Stimulated activated CD8-positive, alpha-beta memory T cell treated with anti-CD3 and anti-CD28 coated beads, Interleukin-4, amount 100 ng/mL, for 4 hours (primary cell): ENCODE data around the gene CMBL.
"Not testable (repeated sequence)": the region's sequence is repeated elsewhere in the genome, so short reads cannot be mapped to it uniquely, and the experiment has no call there.

Source experiments
- DNase-seq, 2 donors: peaks; one replicate each; pipeline ENCODE4 v3.0.0-alpha.2; 2020; ENCODE audit warnings: low read depth in 2 of 2, low spot score in 1 of 2

Gene CMBL

DNA sequence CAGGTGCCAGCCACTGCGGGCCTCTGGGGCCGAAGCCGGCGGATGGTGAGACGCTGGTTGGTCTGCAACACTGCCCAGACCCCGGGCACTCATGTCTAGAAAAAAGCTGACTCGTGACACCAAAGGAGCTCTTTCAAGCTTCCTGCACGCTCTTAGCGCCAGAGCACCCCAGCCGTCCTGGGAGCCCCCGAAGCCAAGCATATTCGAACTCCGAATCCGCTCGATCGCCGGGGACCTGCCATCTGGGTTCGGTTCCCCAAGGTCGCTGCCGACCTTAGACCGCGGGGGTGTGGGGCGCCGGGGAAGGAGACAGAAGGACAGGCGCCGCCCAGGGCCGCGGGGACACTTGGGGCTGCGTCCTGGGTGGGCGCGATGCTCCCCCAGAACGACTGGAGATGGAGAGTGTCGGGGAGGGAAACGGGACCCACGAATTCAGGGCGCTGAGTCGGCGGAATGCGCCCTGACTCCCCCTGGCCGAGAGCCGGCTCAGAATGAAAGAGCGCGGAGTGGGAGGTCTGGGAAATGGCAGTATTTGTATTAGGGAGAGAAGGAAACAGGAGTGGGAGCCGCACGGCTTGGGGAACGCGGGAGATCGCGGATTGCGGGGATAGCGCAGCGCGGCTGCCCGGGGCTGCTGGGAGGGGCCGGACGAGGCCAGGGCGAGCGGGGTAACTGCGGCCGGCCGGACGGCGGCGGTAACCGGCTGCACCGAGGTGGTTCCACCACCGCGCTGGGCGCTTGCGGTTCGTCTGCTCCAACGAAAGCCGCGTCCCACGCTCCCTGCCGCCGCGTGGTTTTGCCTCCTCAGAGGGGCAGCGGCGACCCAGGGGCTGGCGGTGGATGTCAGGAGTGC is 25.7 kb upstream of the CMBL start:
- no peak for DNase-seq

DNA sequence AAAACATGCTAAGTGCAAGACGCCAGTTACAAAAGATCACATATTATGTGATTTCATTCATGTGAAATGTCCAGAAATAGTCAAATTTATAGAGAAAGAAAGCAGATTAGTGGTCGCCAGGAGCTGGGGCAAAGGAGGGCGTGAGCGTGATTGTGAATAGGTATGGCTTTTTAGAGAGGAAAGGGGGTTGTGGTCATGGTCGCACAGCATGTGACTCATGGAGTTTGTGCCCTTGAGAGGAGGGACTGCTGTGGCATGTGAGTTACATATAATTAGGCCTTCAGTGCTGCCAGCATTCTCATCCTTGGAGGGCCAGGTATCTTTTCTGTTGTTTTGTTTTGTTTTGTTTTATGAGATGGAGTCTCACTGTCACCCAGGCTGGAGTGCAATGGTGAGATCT is 24.6 kb upstream of the CMBL start:
- DNase-seq, result no peak

DNA sequence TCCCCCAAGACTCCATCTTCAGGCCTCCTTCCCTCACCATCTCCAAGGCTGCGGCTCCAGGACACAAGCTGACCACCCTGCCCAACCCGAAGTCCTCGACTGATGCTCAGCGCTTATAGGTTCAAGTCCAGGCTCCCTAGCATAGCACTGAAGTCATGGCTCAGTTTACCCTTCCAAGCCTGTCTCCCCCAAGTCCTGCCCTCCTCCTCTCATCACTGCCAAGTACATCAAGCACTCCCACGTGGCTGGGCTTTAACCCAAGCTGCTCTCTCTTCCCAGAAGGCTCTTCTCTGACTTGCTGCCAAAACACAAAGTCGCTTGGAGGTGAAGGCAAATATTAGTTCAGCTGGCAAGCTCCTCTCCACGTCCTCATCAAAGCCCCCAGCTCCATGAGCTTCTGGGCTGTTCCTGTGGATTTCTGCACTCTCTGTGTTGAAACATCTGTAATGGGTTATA is 23.7 kb upstream of the CMBL start:
- DNase-seq, result no peak

DNA sequence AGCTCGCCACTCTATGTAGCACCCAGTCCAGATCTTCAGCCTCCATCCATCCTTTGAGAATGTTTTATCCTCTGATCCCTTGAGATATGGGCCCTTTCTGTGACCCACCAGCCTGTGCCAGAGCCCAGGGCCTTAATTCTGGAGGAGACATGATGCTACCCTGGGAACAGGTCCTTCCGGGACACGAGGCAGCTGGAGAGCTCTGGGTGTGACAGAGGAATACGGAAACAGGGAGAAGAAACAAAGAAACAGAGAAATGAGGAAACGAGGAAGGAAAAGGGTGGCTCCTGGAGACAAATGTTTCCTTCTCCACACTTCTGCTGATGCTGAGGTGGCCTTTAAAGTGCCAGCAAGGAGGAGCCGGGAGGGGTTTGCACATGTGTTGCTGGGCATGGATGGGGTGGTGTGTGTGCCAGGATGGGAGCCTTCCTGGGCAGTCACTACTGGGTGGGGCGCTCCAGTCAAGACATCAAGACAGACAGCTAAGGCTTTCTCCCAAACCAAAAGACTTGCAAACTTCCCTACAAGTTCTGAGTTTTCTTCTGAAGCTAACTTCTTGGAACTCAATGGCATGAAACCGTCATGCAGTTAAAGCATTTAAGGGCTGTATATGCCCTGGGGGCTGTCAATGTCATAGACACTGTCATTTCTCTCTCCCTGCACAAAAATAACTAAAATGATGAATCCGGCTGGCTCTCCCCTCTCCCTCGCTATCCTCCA is 23.0 kb upstream of the CMBL start:
- no peak for DNase-seq

DNA sequence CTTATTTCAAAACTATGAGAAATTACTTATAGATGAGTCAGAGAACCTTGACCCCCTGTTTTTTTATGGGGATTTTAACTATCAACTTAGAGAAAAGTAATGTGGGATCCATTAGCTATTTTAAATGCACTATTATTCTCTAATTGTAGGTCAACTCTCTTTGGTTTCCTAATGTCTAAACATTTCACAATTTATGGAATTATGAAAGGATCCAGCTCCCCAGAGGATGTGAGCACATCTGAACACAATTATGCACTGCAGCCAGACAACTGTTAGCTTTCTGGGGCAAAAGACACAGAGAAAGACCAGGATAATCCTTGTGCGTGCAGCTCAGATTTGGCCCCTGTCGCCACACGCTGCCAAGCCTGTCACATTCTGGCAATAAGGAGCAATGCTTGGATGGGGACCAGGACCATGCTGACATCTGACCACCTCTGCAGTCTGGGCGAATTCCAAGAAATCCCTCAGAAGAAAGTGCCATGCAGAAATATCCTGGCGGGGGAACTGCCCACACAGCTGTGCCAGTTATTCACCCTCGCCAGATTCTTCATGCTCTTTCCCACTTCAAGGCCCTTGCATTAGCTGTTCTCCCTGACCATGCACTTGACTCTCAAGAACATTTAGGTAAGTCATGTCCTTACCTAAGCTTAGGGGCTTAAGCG is 22.2 kb upstream of the CMBL start:
- no peak for DNase-seq

DNA sequence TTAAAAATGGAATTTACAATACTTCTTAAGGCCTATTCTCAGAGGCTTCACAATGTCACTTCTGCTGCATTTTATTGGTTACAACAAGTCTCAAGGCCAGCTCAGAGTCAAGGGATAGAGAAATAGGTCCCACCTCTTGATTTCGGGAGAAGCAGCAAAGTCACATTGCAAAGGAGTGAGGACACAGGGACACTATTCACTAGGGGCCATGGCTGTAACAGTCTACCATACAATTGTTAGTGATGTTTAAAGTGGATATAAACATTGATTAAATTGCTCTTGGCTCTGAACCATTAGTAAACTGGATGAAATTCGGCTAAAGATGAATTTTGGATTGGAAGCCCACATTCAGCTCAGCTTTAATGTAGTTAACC is 21.7 kb upstream of the CMBL start:
- DNase-seq, result no peak

DNA sequence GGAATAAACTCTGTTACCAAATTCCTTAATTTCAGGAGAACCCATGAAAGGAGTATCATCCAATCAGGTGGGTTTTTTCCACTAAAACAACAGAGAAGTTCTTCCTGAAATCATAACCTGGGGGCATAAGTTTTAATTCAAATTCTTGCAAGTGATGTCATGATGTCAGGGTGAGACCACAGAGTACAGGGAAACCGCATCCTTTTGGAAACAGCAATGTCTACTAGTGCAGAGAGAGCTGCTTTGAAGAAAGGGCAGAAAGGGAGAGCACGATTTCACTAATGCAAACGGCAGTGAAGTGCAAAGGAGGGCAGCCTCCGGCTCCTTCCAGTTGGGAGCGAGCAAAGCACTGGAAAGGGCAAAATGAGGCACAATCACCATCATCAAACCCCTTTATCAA is 20.6 kb upstream of the CMBL start:
- no peak for DNase-seq

DNA sequence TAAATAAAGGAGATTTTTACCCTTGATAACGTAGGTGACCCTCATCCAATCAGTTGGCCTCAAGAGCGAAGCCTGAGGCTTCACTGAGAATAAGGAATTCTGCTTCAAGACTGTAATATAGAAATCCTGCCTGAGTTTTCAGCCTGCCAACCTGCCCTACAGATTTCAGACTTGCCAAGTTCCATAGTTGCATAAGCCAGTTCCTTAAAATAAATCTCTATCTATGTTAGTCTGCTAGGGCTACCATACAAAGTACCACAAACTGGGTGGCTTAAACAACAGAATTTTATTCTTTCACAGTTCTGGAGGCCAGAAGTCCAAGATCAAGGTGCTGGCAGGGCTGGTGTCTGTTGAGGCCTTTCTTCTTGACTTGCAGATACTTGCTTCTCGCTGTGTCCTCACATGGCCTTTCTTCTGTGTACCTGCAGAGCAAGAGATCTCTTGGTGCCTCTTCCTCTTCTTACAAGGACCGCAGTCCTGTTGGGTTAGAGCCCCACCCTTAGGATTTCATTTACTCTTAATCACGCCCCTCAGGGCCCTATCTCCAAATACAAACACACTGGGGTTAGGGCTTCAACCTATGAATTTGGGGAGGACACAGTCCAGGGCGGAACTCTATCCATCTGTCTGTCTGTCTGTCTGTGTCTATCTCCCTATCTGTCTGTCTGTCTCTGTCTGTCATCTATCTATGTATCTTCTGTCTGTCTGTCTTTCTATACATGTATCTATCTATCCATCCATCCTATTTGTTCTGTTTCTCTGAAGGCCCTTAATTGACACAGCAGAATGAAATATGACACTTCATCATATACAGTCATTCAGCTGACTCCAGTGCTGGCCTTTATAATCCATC is 17.0 kb upstream of the CMBL start:
- no peak for DNase-seq

DNA sequence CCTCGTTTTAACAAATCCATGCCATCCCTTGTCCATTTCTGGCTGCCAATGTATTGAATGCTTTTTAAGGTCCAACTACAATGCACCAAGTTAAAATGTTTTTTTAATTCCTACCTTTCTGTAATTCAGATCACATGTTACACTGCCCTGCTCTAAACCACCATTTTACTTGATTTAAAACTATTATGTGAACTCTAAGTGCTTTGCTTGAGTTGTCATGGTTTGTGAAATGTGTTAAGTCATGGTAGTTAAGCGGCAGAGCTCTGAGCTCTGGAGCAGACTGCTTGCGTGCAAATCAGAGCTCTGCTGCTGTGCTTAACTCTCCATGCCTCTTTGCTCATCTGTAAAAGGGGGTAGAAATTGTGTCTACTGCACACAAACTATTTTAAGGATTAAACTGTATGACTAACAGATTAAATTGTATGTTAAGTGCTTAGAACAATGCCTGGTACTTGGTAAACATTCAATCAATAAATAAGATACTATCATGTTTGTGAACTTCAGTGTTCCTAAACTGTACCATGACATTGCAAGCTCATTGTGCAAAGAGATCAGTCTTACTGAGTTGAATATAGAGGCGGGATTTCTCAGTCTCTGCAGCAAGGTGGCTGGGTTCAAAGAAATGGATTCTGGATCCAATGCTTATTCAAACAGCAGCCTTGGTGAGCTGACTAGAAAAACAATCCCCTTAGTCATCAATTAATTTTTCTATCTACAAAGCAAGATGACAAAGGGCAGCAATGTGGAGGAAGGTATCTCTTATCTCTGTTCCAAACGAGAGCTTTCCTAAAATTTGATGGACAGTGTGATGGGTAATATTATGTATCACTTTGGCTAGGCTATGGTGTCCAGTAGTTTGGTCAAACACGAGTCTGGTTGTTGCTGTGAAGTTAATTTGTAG is 16.1 kb upstream of the CMBL start:
- DNase-seq, result no peak

DNA sequence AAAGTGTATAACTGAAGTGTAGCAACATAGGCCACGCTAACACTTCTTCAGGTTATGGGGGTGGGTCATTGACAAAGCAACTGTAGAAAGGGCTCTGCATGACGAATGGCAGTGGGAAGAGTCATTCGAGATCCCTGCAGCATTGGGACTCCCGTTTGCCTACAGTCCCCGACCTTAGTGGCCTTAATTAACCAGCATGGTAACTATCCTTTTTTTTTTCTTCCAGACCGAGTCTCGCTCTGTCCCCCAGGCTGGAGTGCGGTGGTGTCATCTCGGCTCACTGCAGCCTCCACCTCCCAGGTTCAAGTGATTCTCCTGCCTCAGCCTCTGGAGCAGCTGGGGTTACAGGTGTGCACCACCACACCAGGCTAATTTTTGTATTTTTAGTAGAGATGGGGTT is 14.2 kb upstream of the CMBL start:
- DNase-seq, result no peak

DNA sequence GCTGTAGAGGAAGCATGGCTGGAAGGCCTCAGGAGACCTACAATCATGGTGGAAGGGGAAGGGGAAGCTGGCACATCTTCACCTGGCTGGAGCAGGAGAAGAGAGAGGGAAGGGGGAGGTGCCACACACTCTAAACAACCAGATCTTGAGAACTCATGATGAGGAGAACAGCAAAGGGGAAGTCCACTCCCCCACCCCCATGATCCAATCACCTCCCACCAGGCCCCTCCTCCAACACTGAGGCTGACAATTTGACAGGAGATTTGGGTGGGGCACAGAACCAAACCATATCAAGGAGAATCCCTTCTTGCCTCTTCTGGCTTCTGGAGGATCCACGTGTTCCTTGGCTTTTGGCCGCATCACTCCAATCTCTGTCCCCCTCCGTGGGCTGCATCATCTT is 13.1 kb upstream of the CMBL start:
- no peak for DNase-seq

DNA sequence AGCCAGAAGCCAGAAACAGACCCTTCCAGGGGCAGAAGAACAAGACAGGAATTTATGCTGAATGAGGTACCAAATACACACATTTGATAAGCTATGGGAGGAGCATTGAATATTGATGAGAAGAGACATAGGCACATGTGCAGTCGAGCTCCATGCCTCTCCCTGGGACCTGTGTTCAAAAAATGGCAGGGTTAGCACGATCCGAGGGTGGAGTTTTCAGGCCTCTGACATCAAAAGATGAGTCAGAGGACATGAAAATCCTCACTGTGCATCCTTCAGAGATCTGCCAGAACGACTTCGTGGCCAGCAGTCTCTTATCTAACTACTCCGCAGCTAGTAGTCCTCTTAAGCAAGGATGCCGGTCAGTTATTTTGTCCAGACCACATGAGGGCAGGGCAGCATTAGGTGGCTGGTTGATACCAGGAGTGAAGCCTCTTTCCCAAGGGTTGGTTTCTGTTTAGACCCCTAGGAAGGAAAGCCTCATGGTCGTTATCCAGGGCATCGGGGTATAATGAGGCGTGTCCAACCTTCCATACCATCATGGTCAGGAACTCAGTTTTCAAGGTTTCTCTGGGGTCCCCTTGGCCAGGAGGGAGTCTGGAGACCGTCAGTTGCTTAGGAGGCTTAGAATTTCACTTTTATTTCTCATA is 11.6 kb upstream of the CMBL start:
- DNase-seq, result no peak

DNA sequence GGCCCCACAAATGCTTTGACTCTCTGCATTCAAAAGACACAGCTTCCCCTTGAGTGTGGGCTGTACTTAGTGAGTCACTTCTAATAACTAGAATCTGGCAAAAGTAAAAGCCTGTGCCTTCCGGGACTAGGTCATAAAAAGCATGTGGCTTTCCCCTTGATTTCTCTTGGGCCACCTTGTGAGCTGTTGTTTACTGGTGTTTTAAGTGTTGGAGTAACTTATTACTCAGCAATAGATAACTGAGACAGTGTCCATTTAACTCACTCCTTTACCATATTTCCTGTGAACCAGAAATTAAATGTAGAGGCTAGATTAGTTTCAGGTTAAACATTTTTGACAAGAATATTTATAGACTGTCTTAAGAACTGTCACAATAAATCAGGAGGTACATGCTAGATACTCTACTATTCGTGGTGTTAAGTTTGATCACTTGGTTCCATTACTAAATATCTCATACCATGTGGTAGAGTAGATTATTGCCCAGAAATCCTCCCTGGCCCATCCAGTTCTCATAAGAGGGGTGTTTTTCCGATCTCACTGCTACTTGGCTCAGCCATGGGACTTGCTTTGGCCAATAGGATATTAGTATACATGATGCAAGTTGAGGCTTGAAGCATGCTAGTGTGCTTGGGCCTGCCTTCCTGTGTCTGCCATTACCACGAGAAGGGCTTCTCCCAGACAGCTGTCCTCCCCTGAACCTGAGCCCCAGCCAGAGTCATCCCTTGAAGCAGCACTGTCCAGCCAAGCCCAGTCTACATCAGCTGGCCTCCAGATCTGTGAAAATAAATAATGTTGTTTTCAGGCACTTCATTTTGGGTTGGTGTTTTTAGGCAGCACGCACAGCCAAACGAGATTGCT is 10.4 kb upstream of the CMBL start:
- no peak for DNase-seq

DNA sequence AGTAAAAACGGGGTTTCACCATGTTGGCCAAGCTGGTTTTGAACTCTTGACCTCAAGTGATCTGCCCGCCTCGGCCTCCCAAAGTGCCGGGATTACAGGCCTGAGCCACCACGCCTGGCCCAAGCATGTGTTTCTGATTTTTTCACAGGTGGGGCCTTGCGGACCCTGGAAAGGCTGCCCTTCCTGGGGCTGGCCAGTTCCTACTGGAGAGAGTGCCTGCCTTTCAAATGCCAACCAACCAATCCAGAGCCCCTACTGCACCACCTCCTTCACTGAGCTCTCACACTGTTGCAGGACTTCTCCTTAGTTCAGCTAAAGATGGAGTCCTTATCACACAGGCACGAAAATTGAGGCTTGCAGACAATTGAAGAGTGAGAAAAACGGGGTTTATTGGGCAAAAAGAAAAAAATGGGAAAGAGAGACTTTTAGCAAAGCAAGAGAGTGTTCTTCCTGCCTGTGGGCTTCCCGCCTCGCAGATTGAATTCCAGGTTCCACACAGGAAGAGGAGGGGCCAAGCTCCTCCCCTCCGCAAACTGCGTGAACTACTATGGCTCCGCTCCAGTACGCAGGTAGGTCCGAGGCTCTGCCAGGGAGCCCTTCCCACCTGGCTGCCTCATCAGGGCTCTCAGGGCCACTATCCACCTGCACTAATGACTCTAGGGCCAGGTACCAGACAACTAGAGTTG is 8.3 kb upstream of the CMBL start:
- DNase-seq, result no peak

DNA sequence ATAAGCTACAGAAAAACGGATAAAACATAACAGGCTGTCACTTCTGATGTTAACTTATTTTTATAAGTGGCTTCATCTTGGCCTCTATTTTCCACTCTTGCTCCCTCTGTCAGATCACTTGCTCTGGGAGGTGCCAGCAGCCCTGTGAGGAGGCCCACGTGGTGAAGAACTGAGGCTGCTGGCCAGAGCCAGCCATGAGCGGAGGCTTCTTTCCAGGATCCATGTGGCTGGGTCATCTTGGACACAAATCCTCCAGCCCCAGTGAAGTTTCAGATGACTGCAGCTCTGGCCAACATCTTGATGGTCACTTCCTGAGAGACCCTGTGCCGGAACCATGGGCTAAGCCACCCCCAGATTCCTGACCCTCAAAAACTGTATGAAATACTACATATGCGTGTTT is 7.5 kb upstream of the CMBL start:
- no peak for DNase-seq

DNA sequence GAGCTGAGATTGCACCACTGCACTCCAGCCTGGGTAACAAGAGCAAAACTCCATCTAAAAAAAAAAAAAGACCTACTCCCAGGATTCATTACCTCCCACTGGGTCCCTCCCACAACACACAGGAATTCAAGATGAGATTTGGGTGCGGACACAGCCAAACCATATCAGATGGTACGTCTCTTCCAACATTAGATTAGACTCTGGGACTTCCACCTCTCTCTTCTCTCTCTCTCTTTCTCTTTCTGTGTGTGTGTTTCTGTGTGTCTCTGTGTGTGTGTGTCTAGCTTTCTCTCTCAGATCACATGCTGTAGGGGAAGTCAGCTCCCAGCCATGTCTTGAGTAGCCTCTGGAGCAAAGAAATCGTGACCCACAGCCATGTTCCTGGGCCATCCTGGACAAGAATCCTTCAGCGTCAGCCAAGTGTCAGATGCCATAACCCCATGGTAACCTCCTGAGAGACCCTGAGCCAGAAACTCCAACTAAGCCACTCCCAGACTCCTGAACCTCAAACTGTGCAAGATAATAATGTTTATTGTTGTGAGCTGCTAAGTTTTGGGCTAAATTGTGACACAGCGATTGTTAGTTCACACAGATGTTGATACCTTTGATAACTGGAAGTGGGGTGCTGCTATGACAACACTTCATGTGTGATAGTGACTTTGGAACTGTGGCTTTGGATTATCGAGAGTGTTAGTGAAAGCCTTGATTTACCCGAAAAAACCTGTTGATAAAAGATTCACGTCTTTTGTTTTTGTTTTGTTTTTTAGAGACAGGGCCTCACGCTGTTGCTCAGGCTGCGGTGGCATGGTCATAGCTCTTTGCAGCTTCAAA is 4.1 kb upstream of the CMBL start:
- no peak for DNase-seq

DNA sequence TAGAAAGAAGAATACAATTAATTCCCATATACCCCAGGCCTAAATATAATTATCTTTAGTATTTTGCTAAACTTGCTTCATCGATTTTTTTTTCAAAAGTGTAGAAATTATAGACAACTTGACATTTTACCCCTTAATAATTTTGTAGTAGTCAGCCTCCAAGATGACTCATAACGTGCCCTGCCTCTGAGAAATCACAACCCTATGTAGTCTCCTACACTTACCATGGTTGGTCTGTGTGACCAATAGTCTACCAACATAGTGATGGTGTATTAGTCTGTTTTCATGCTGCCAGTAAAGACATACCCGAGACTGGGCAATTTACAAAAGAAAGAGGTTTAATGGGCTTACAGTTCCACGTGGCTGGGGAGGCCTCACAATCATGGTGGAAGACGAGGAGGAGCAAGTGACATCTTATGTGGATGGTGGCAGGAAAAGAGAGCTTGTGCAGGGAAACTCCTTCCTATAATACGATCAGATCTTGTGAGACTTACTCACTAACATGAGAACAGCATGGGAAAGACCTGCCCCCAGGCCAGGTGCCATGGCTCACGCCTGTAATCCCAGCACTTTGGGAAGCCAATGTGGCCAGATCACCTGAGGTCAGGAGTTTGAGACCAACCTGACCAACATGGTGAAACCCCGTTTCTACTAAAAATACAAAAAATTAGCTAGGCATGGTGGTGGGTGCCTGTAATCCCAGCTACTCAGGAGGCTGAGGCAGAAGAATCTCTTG is 3.3 kb upstream of the CMBL start:
- not testable (repeated sequence) for DNase-seq
